NCI-H2196 treated with DMSO at 0.1 percent for 48 hours (cell line): ENCODE measurements around the gene TWIST1.

Source experiments
- DNase-seq: peaks from one replicate; lab custom pipeline; 2025; ENCODE audit not compliant: unreplicated experiment; lab: John Stamatoyannopoulos, UW

Gene TWIST1

GRCh38 chr7:19117091-19117869, at the start of gene TWIST1:
Gene TWIST1, minus strand, starts transcription at chr7:19117636. Its CDS starts 315 bp downstream, at chr7:19117321.
- DNase-seq, result no peak

- DNase-seq, result no peak
These were observed 44.2 kb upstream of the TWIST1 start for GRCh38 chr7:19161671-19162070.

- no peak for DNase-seq
These were observed 29.3 kb upstream of the TWIST1 start for GRCh38 chr7:19146699-19147098.

GRCh38 chr7:19145434-19146115, 28.1 kb upstream of the TWIST1 start:
- no peak for DNase-seq

- DNase-seq, result no peak
These were observed 27.4 kb upstream of the TWIST1 start, which contains the start of gene FERD3L for GRCh38 chr7:19144661-19145433. Gene FERD3L, minus strand, starts transcription at chr7:19145421. Its CDS starts 59 bp downstream, at chr7:19145362.

- DNase-seq, result no peak
These were observed 26.6 kb upstream of the TWIST1 start for GRCh38 chr7:19143881-19144574.

- no peak for DNase-seq
These were observed 22.4 kb upstream of the TWIST1 start for GRCh38 chr7:19139706-19140327.

GRCh38 chr7:19133886-19134285, 16.4 kb upstream of the TWIST1 start:
- DNase-seq, result no peak

GRCh38 chr7:19133390-19133789, 16.0 kb upstream of the TWIST1 start:
- no peak for DNase-seq

- no peak for DNase-seq
These were observed 11.4 kb upstream of the TWIST1 start for GRCh38 chr7:19128856-19129255.

- DNase-seq, result no peak
These were observed 4.6 kb upstream of the TWIST1 start for GRCh38 chr7:19121977-19122588.

- no peak for DNase-seq
These were observed 2.5 kb upstream of the TWIST1 start for GRCh38 chr7:19119870-19120486.

- no peak for DNase-seq
These were observed 1.9 kb upstream of the TWIST1 start for GRCh38 chr7:19119372-19119771.

- no peak for DNase-seq
These were observed 1.4 kb upstream of the TWIST1 start for GRCh38 chr7:19118636-19119371.

GRCh38 chr7:19117870-19118608, 603 bp upstream of the TWIST1 start:
- DNase-seq, result no peak

- no peak for DNase-seq
These were observed 1.0 kb downstream of the TWIST1 start for GRCh38 chr7:19116121-19117090.

GRCh38 chr7:19114551-19114855, 2.9 kb downstream of the TWIST1 start:
- DNase-seq, result no peak
